Measurements from ENCODE around the gene OS9. TPM values are rescaled to one million over a fixed set of nuclear protein-coding genes. Genes with fewer than 3 reads are reported as not detected.
A peak's percentile ranks its signal among the peaks of the same experiment; 100 is the strongest.
"Not testable (repeated sequence)": the region's sequence is repeated elsewhere in the genome, so short reads cannot be mapped to it uniquely, and the experiment has no call there.

The OS9 gene
- total RNA-seq, 1 experiment from 2014 or later: 145 TPM

DNA sequence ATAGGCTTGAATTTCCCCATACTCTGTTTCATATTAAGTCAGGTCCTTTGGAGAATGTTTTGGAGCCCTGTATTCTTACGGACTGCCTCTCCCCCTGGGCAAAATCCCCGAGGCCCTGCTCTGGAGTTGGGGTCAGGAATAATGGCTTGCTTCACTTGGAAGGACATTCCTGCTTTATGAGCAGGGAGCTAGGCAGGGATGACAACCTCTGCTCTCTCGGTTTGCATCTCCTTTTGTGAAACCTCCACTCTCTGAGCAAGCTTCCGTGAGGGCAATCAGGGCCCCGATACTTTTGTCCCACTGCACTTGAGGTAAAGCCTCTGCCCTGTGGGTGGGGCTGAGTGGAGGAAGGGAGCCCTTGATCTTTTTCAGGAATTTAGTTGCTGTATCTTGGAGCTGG, 19.3 kb downstream of the OS9 start:
- POLR2A ChIA-PET (ENCODE audit: unreplicated experiment): no interaction called here

DNA sequence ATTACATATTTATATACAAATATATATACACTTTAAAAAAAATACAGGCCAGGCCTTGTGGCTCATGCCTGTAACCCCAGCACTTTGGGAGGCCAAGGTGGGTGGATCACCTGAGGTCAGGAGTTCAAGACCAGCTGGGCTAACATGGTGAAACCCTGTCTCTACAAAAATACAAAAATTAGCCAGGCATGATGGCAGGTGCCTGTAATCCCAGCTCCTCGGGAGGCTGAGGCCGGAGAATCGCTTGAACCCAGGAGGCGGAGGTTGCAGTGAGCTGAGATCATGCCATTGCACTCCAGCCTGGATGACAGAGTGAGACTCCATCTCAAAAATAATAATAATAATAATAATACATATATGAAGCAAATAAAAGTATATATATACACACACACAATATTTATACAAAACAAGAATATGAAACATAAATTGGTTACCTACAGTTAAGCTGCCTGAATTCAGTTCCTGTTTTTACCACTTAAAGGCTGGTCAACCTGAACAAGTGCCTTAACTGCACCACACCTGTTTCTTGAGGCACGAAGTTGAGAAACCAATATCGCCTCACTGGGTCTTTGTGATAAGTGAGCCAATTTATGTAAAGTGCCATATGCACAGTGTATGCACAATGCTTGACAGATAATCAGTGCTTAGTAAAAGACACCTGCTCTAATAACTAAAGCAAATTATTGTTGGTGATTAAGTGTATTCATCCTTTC, 21.3 kb downstream of the OS9 start:
- H3K9ac ChIP-seq (ENCODE audit: low read length); H3F3A ChIP-seq (ENCODE audit: low read length, unreplicated experiment); BruUV-seq (replicated peaks): not testable (repeated sequence)

More for the DNA sequence above, 19.3 kb downstream of the OS9 start:
- no peak for DNase-seq
- no peaks in the 10 kb centered on the region for H3K9me3 ChIP-seq (ENCODE audit: low read length)
- no peak overlapping the region for H2AFZ ChIP-seq (ENCODE audit: low read length)
- TF ChIP-seq EZH2 (IDR thresholded peaks at IDR 0.05; ENCODE audit: low read length, unreplicated experiment): no peak
- TF ChIP-seq EZH2phosphoT487 (IDR thresholded peaks at IDR 0.05; ENCODE audit: borderline replicate concordance, low read length): no peak
- TF ChIP-seq, protein P1, sequence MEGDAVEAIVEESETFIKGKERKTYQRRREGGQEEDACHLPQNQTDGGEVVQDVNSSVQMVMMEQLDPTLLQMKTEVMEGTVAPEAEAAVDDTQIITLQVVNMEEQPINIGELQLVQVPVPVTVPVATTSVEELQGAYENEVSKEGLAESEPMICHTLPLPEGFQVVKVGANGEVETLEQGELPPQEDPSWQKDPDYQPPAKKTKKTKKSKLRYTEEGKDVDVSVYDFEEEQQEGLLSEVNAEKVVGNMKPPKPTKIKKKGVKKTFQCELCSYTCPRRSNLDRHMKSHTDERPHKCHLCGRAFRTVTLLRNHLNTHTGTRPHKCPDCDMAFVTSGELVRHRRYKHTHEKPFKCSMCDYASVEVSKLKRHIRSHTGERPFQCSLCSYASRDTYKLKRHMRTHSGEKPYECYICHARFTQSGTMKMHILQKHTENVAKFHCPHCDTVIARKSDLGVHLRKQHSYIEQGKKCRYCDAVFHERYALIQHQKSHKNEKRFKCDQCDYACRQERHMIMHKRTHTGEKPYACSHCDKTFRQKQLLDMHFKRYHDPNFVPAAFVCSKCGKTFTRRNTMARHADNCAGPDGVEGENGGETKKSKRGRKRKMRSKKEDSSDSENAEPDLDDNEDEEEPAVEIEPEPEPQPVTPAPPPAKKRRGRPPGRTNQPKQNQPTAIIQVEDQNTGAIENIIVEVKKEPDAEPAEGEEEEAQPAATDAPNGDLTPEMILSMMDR (conservative IDR thresholded peaks at IDR 0.05; ENCODE audit: low read depth, low read length): no peak
- no peaks in the 10 kb centered on the region for H3K9me2 ChIP-seq (replicated peaks; ENCODE audit: low read length)
- intact Hi-C loops (cut with micrococcal nuclease): no loop called here
- no peaks in the 10 kb centered on the region for H3K4me1 ChIP-seq (ENCODE audit: insufficient read depth, low read length)
- no peak overlapping the region for H3K27ac ChIP-seq (ENCODE audit: low read length)
- CTCF ChIA-PET: no interaction called here
- no peaks in the 10 kb centered on the region for H3K79me2 ChIP-seq (ENCODE audit: low read length)
- H3K36me3 ChIP-seq (ENCODE audit: low read depth, low read length): no peaks in the 10 kb centered on the region
- H3F3A ChIP-seq (ENCODE audit: low read length, unreplicated experiment): no peaks in the 10 kb centered on the region
- no peak overlapping the region for H3K4me2 ChIP-seq (ENCODE audit: low read length)
- no peak overlapping the region for H3K4me3 ChIP-seq (ENCODE audit: low read length)
- H3K9ac ChIP-seq (ENCODE audit: low read length): no peak overlapping the region
- no peak for ATAC-seq
- BruUV-seq (replicated peaks): no TSS peak
- no peaks in the 10 kb centered on the region for H4K20me1 ChIP-seq (ENCODE audit: low read length)
- H3K27me3 ChIP-seq (ENCODE audit: low read length): no peaks in the 10 kb centered on the region

DNA sequence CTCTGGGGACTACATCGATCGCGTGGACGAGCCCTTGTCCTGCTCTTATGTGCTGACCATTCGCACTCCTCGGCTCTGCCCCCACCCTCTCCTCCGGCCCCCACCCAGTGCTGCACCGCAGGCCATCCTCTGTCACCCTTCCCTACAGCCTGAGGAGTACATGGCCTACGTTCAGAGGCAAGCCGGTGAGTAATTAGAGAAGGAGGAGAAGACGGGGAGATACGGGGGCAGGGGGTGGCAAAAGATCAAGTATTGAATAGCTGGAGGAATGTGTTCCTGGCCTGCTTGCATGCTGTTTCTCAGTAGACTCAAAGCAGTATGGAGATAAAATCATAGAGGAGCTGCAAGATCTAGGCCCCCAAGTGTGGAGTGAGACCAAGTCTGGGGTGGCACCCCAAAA, 21.9 kb downstream of the OS9 start:
- ATAC-seq (no peak), DNase-seq (no peak)
- no peaks in the 10 kb centered on the region for H3K27me3 ChIP-seq (ENCODE audit: low read length)
- TF ChIP-seq, protein P1 (conservative IDR thresholded peaks at IDR 0.05; ENCODE audit: low read depth, low read length): no peak
- TF ChIP-seq EZH2 (IDR thresholded peaks at IDR 0.05; ENCODE audit: low read length, unreplicated experiment): no peak
- no peak for TF ChIP-seq EZH2phosphoT487 (IDR thresholded peaks at IDR 0.05; ENCODE audit: borderline replicate concordance, low read length)
- no peak overlapping the region for H3K4me3 ChIP-seq (ENCODE audit: low read length)
- H3K9ac ChIP-seq (ENCODE audit: low read length): no peak overlapping the region
- BruUV-seq (replicated peaks): TSS peak; percentile 1
- H3K36me3 ChIP-seq (ENCODE audit: low read depth, low read length): peaks cover 11% of the 10 kb centered on the region; the same call in 1 of the 2 replicates
- no peaks in the 10 kb centered on the region for H3K4me1 ChIP-seq (ENCODE audit: insufficient read depth, low read length)
- H3K27ac ChIP-seq (ENCODE audit: low read length): no peak overlapping the region
- H3K79me2 ChIP-seq (ENCODE audit: low read length): no peaks in the 10 kb centered on the region
- H3K9me2 ChIP-seq (replicated peaks; ENCODE audit: low read length): no peaks in the 10 kb centered on the region
- no peak overlapping the region for H3K4me2 ChIP-seq (ENCODE audit: low read length)
- ChIA-PET CTCF (no interaction called here), POLR2A (ENCODE audit: unreplicated experiment) (no interaction called here)
- no peak overlapping the region for H2AFZ ChIP-seq (ENCODE audit: low read length)
- no peaks in the 10 kb centered on the region for H4K20me1 ChIP-seq (ENCODE audit: low read length)
- no peaks in the 10 kb centered on the region for H3K9me3 ChIP-seq (ENCODE audit: low read length)
- intact Hi-C loops (cut with micrococcal nuclease): no loop called here
- H3F3A ChIP-seq (ENCODE audit: low read length, unreplicated experiment): no peaks in the 10 kb centered on the region

More for the DNA sequence above, 21.3 kb downstream of the OS9 start:
- H3K27me3 ChIP-seq (ENCODE audit: low read length); DNase-seq; ATAC-seq; CTCF ChIA-PET; intact Hi-C loops (cut with micrococcal nuclease); H3K27ac ChIP-seq (ENCODE audit: low read length); H3K4me1 ChIP-seq (ENCODE audit: insufficient read depth, low read length); H3K4me2 ChIP-seq (ENCODE audit: low read length); H4K20me1 ChIP-seq (ENCODE audit: low read length); H3K9me3 ChIP-seq (ENCODE audit: low read length); H3K9me2 ChIP-seq (replicated peaks; ENCODE audit: low read length); H3K79me2 ChIP-seq (ENCODE audit: low read length); POLR2A ChIA-PET (ENCODE audit: unreplicated experiment); H3K4me3 ChIP-seq (ENCODE audit: low read length); H2AFZ ChIP-seq (ENCODE audit: low read length): not testable (repeated sequence)
- peaks cover 11% of the 10 kb centered on the region; the same call in 1 of the 2 replicates for H3K36me3 ChIP-seq (ENCODE audit: low read depth, low read length)

Data from PC-3 (cell line).